CD4-positive, alpha-beta T cell (primary cell): ENCODE measurements around the gene FRAT1. TPM values are rescaled to one million over a fixed set of nuclear protein-coding genes. Genes with fewer than 3 reads are reported as not detected.

Source experiments
- ATAC-seq: fragments of 200-7000 bp; cut with Tn5 transposase; one replicate; pipeline ENCODE4 v1.10.0; 2022; ENCODE audit warnings: mild to moderate bottlenecking; ENCODE audit not compliant: poor library complexity
- CTCF ChIA-PET: fragments of 350-600 bp; sonication (Branson Sonifier 250); formaldehyde crosslinking; loops from one replicate; lab custom pipeline; 2021; ENCODE audit warnings: antibody characterized with exemption, inconsistent platforms; lab: Charles Lee
- POLR2A ChIA-PET: fragments of 350-600 bp; sonication (Branson Sonifier 250); formaldehyde crosslinking; loops from one replicate; lab custom pipeline; 2021; ENCODE audit warnings: antibody characterized with exemption, inconsistent platforms; lab: Charles Lee
- DNase-seq, 14 experiments: peaks; one replicate each; pipeline ENCODE4 v3.0.0-alpha.2; 2013 to 2020; ENCODE audit warnings: mixed read lengths in 2 of 14
- H3K27ac ChIP-seq, 2 donors: one replicate each; pipeline versions ENCODE4 v1.5.1 to v1.7.0; 2013; ENCODE audit warnings: low read length in 2 of 2, low read depth in 1 of 2, mild to moderate bottlenecking in 1 of 2
- H3K27me3 ChIP-seq, 2 experiments: 1 replicate in 1 of 2; 2 replicates in 1 of 2; pipeline versions ENCODE4 v1.6.1 to v1.7.0; 2013; ENCODE audit warnings: low read length in 2 of 2, control low read depth in 1 of 2, mild to moderate bottlenecking in 1 of 2, moderate library complexity in 1 of 2; ENCODE audit not compliant: insufficient read depth in 2 of 2, control insufficient read depth in 1 of 2
- H3K36me3 ChIP-seq: one replicate; pipeline ENCODE4 v1.6.1; 2013; ENCODE audit warnings: low read length, control low read depth; ENCODE audit not compliant: insufficient read depth
- H3K4me1 ChIP-seq: one replicate; pipeline ENCODE4 v1.6.1; 2013; ENCODE audit warnings: low read length, control low read depth; ENCODE audit not compliant: insufficient read depth
- H3K4me3 ChIP-seq: one replicate; pipeline ENCODE4 v1.5.1; 2013; ENCODE audit warnings: mild to moderate bottlenecking, low read length, moderate library complexity
- H3K9me3 ChIP-seq, 2 experiments: 1 replicate in 1 of 2; 2 replicates in 1 of 2; pipeline versions ENCODE4 v1.6.1 to v1.7.0; 2013; ENCODE audit warnings: low read length in 2 of 2, mild to moderate bottlenecking in 2 of 2, control low read depth in 1 of 2, moderate library complexity in 1 of 2; ENCODE audit not compliant: control insufficient read depth in 1 of 2, insufficient read depth in 1 of 2
- H3K27ac Mint-ChIP-seq: one replicate; pipeline ENCODE4 v1.8.0; 2020; ENCODE audit warnings: mixed read lengths
- H3K27me3 Mint-ChIP-seq: one replicate; pipeline ENCODE4 v1.8.0; 2021; ENCODE audit warnings: mixed read lengths
- H3K36me3 Mint-ChIP-seq: one replicate; pipeline ENCODE4 v1.8.0; 2021; ENCODE audit warnings: low read depth, mixed read lengths
- H3K4me1 Mint-ChIP-seq: one replicate; pipeline ENCODE4 v1.8.0; 2021; ENCODE audit warnings: low read depth, mixed read lengths
- H3K4me3 Mint-ChIP-seq: one replicate; pipeline ENCODE4 v1.8.0; 2020; ENCODE audit warnings: mild to moderate bottlenecking, mixed read lengths
- H3K9me3 Mint-ChIP-seq: one replicate; pipeline ENCODE4 v1.8.0; 2020; ENCODE audit warnings: mixed read lengths
- CTCF ChIP-seq: fragments of 200-600 bp; IDR thresholded peaks from one replicate; pipeline ENCODE4 v1.8.0; 2022; ENCODE audit warnings: antibody characterized with exemption, mild to moderate bottlenecking
- intact Hi-C, 2 experiments: fragments of 100-400 bp; cut with DNase I in 1 of 2; cut with micrococcal nuclease in 1 of 2; formaldehyde crosslinking; loops; one replicate each; pipeline versions ENCODE4 v1.15.1 to v1.9.0; 2023 to 2025; cut with DNase I, micrococcal nuclease
- total RNA-seq, 174 experiments: library from RNA in 2 of 174; stranded (reverse) in 2 of 174; gene quantifications; one replicate each; pipeline ENCODE4 v1.2.3 and lab custom pipeline; 2021 to 2026

The FRAT1 gene
- total RNA-seq, 2 experiments from 2014 or later: 45.2 to 45.5 TPM

- no peak for TF ChIP-seq CTCF
- POLR2A ChIA-PET: interaction anchor here (1.3 to 3.2 kb wide), 2 partner anchors 11 to 13 kb away, joined by 5 to 18 read pairs; partner anchors contain the start of gene FRAT2
- H3K4me3 ChIP-seq: peak overlapping the region; percentile 65
- no peaks in the 10 kb centered on the region for H3K27me3 ChIP-seq
- no peaks in the 10 kb centered on the region for H3K9me3 Mint-ChIP-seq
- no peak for ATAC-seq
- H3K36me3 Mint-ChIP-seq: peaks cover 19% of the 10 kb centered on the region
- peak overlapping the region; percentile 97 for H3K4me3 Mint-ChIP-seq
- H3K4me1 Mint-ChIP-seq: peaks cover 41% of the 10 kb centered on the region
- H3K27me3 Mint-ChIP-seq: no peaks in the 10 kb centered on the region
- no peaks in the 10 kb centered on the region for H3K9me3 ChIP-seq
- intact Hi-C loops: no loop called here
- H3K4me1 ChIP-seq: peaks cover 36% of the 10 kb centered on the region
- CTCF ChIA-PET: interaction anchor here (1.1 kb wide), 1 partner anchor 43 kb away, joined by 3 read pairs; no protein-coding TSS in a partner anchor
- H3K27ac ChIP-seq: peak overlapping the region in 1 of 2 donors; percentile 66
- peak overlapping the region; percentile 89 for H3K27ac Mint-ChIP-seq
- no peaks in the 10 kb centered on the region for H3K36me3 ChIP-seq
- DNase-seq: peak in 4 of 14 experiments; percentile 12 to 43 (median 28)
Observed at GRCh38 chr10:97321032-97321803, 2.1 kb downstream of the FRAT1 start.

- H3K27me3 Mint-ChIP-seq: no peaks in the 10 kb centered on the region
- intact Hi-C loops: no loop called here
- Histone ChIP-seq H3K36me3 (no peaks in the 10 kb centered on the region), H3K4me1 (peaks cover 36% of the 10 kb centered on the region), H3K4me3 (no peak overlapping the region), H3K27ac (no peak overlapping the region), H3K9me3 (no peaks in the 10 kb centered on the region), H3K27me3 (no peaks in the 10 kb centered on the region)
- DNase-seq: no peak
- ChIA-PET POLR2A (interaction anchor here (1.3 to 3.2 kb wide), 2 partner anchors 10 to 12 kb away, joined by 5 to 18 read pairs; partner anchors contain the start of gene FRAT2), CTCF (interaction anchor here (1.1 kb wide), 1 partner anchor 43 kb away, joined by 3 read pairs; no protein-coding TSS in a partner anchor)
- H3K4me1 Mint-ChIP-seq: peaks cover 43% of the 10 kb centered on the region
- H3K9me3 Mint-ChIP-seq: no peaks in the 10 kb centered on the region
- ATAC-seq: no peak
- peak overlapping the region; percentile 89 for H3K27ac Mint-ChIP-seq
- peak overlapping the region; percentile 97 for H3K4me3 Mint-ChIP-seq
- TF ChIP-seq CTCF: no peak
- H3K36me3 Mint-ChIP-seq: peaks cover 19% of the 10 kb centered on the region
Observed at GRCh38 chr10:97321804-97322190, 2.7 kb downstream of the FRAT1 start.

GRCh38 chr10:97323501-97323900 lies 4.4 kb downstream of the FRAT1 start:
- no peak overlapping the region for H3K4me3 ChIP-seq
- no peaks in the 10 kb centered on the region for H3K27me3 Mint-ChIP-seq
- no peaks in the 10 kb centered on the region for H3K9me3 Mint-ChIP-seq
- no peaks in the 10 kb centered on the region for H3K27me3 ChIP-seq
- peaks cover 30% of the 10 kb centered on the region for H3K4me1 ChIP-seq
- CTCF ChIA-PET: interaction anchor here (0.6 kb wide), 1 partner anchor 25 kb away, joined by 4 read pairs; no protein-coding TSS in a partner anchor
- TF ChIP-seq CTCF: no peak
- DNase-seq (no peak), ATAC-seq (no peak)
- POLR2A ChIA-PET: interaction anchor here (3.2 kb wide), 1 partner anchor 10 kb away, joined by 18 read pairs; the partner anchor contains the start of gene FRAT2
- no peaks in the 10 kb centered on the region for H3K9me3 ChIP-seq
- H3K27ac Mint-ChIP-seq: no peak overlapping the region
- intact Hi-C loops: no loop called here
- peaks cover 27% of the 10 kb centered on the region for H3K36me3 Mint-ChIP-seq
- H3K36me3 ChIP-seq: peaks cover 2% of the 10 kb centered on the region
- H3K27ac ChIP-seq: no peak overlapping the region
- H3K4me3 Mint-ChIP-seq: peak overlapping the region; percentile 60
- peaks cover 52% of the 10 kb centered on the region for H3K4me1 Mint-ChIP-seq
